ENCODE results near the gene SPATA33. TPM values are rescaled to one million over a fixed set of nuclear protein-coding genes. Genes with fewer than 3 reads are reported as not detected.

The SPATA33 gene
- total and polyA plus RNA-seq, 10 of the 15 experiments (the other 5 are each of a cell fraction or from before 2014, with no cell fraction given): 1.1 to 15.8 (median 7.6) TPM

GRCh38 chr16:89700649-89701424 lies 43.2 kb downstream of the SPATA33 start (continued):
- TF ChIP-seq, protein P1, sequence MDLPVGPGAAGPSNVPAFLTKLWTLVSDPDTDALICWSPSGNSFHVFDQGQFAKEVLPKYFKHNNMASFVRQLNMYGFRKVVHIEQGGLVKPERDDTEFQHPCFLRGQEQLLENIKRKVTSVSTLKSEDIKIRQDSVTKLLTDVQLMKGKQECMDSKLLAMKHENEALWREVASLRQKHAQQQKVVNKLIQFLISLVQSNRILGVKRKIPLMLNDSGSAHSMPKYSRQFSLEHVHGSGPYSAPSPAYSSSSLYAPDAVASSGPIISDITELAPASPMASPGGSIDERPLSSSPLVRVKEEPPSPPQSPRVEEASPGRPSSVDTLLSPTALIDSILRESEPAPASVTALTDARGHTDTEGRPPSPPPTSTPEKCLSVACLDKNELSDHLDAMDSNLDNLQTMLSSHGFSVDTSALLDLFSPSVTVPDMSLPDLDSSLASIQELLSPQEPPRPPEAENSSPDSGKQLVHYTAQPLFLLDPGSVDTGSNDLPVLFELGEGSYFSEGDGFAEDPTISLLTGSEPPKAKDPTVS (IDR thresholded peaks at IDR 0.05; ENCODE audit: low read depth, low read length): no peak
- 0 out of 2 replicates have a peak, but pooled peaks have one; percentile 33 for TF ChIP-seq NFXL1 (IDR thresholded peaks at IDR 0.05; ENCODE audit: borderline replicate concordance)
- no peak for TF ChIP-seq SPI1 (IDR thresholded peaks at IDR 0.05; ENCODE audit: borderline replicate concordance, insufficient read depth, low read depth, low read length)
- no peak for TF ChIP-seq ZNF384 (IDR thresholded peaks at IDR 0.05; ENCODE audit: borderline replicate concordance, low read depth, low read length)
- TF ChIP-seq, protein P2, sequence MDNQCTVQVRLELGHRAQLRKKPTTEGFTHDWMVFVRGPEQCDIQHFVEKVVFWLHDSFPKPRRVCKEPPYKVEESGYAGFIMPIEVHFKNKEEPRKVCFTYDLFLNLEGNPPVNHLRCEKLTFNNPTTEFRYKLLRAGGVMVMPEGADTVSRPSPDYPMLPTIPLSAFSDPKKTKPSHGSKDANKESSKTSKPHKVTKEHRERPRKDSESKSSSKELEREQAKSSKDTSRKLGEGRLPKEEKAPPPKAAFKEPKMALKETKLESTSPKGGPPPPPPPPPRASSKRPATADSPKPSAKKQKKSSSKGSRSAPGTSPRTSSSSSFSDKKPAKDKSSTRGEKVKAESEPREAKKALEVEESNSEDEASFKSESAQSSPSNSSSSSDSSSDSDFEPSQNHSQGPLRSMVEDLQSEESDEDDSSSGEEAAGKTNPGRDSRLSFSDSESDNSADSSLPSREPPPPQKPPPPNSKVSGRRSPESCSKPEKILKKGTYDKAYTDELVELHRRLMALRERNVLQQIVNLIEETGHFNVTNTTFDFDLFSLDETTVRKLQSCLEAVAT (IDR thresholded peaks at IDR 0.05): no peak
- TF ChIP-seq, protein P3, sequence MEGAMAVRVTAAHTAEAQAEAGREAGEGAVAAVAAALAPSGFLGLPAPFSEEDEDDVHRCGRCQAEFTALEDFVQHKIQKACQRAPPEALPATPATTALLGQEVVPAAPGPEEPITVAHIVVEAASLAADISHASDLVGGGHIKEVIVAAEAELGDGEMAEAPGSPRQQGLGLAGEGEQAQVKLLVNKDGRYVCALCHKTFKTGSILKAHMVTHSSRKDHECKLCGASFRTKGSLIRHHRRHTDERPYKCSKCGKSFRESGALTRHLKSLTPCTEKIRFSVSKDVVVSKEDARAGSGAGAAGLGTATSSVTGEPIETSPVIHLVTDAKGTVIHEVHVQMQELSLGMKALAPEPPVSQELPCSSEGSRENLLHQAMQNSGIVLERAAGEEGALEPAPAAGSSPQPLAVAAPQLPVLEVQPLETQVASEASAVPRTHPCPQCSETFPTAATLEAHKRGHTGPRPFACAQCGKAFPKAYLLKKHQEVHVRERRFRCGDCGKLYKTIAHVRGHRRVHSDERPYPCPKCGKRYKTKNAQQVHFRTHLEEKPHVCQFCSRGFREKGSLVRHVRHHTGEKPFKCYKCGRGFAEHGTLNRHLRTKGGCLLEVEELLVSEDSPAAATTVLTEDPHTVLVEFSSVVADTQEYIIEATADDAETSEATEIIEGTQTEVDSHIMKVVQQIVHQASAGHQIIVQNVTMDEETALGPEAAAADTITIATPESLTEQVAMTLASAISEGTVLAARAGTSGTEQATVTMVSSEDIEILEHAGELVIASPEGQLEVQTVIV (IDR thresholded peaks at IDR 0.05; ENCODE audit: borderline replicate concordance, partially characterized antibody): no peak
- TF ChIP-seq BHLHE40 (IDR thresholded peaks at IDR 0.05; ENCODE audit: borderline replicate concordance in 1 of 2, low read depth in 2 of 2, low read length in 1 of 2): peak in 1 of 2 experiments; percentile 61; a peak in 2 of 4 replicates
- 0 out of 3 replicates have a peak, but pooled peaks of 1 of the 2 experiments have one; percentile 38 for TF ChIP-seq EGR1 (IDR thresholded peaks at IDR 0.05; ENCODE audit: borderline replicate concordance in 1 of 2, low read depth in 2 of 2, low read length in 2 of 2)
- TF ChIP-seq ZNF217 (IDR thresholded peaks at IDR 0.05): 0 out of 2 replicates have a peak, but pooled peaks have one; percentile 13
- TF ChIP-seq KAT2A (conservative IDR thresholded peaks at IDR 0.05; ENCODE audit: control insufficient read depth, low read depth, low read length): no peak
- no peak for TF ChIP-seq HDAC6 (IDR thresholded peaks at IDR 0.05; ENCODE audit: unreplicated experiment)
- TF ChIP-seq NR2F1 (conservative IDR thresholded peaks at IDR 0.05): peak; percentile 17; the same call in 1 of the 2 replicates
- peak; percentile 17 for TF ChIP-seq ZNF687 (IDR thresholded peaks at IDR 0.05)
- TF ChIP-seq, protein P4, sequence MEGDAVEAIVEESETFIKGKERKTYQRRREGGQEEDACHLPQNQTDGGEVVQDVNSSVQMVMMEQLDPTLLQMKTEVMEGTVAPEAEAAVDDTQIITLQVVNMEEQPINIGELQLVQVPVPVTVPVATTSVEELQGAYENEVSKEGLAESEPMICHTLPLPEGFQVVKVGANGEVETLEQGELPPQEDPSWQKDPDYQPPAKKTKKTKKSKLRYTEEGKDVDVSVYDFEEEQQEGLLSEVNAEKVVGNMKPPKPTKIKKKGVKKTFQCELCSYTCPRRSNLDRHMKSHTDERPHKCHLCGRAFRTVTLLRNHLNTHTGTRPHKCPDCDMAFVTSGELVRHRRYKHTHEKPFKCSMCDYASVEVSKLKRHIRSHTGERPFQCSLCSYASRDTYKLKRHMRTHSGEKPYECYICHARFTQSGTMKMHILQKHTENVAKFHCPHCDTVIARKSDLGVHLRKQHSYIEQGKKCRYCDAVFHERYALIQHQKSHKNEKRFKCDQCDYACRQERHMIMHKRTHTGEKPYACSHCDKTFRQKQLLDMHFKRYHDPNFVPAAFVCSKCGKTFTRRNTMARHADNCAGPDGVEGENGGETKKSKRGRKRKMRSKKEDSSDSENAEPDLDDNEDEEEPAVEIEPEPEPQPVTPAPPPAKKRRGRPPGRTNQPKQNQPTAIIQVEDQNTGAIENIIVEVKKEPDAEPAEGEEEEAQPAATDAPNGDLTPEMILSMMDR (IDR thresholded peaks at IDR 0.05 in 2 of 3, conservative IDR thresholded peaks at IDR 0.05 in 1 of 3; ENCODE audit: control insufficient read depth in 2 of 3, extremely low read depth in 1 of 3, insufficient read depth in 1 of 3, low read depth in 3 of 3, low read length in 3 of 3): peak; percentile 22 to 44 (median 23); a peak in 3 of 6 replicates
- peak; percentile 48; the same call in 1 of the 2 replicates for TF ChIP-seq BACH1 (IDR thresholded peaks at IDR 0.05; ENCODE audit: borderline replicate concordance)

Measured in GM12878 (cell line).